ENCODE measurements around the gene CTCF.

GRCh38 chr16:67526149-67526791 is 36.1 kb upstream of the CTCF start:
- TF ChIP-seq POLR2A (IDR thresholded peaks at IDR 0.05) (no peak), CTCF (IDR thresholded peaks at IDR 0.05) (no peak)

Data from lower leg skin (tissue), 3 donors.